ENCODE data around the gene STOX2. TPM values are rescaled to one million over a fixed set of nuclear protein-coding genes. Genes with fewer than 3 reads are reported as not detected.

STOX2 gene
- total RNA-seq, 1 donor: 1.5 TPM

GRCh38 chr4:183860731-183861130, 44.4 kb upstream of the STOX2 start:
- DNase-seq (ENCODE audit: low read depth): no peak
- TF ChIP-seq, protein P1, sequence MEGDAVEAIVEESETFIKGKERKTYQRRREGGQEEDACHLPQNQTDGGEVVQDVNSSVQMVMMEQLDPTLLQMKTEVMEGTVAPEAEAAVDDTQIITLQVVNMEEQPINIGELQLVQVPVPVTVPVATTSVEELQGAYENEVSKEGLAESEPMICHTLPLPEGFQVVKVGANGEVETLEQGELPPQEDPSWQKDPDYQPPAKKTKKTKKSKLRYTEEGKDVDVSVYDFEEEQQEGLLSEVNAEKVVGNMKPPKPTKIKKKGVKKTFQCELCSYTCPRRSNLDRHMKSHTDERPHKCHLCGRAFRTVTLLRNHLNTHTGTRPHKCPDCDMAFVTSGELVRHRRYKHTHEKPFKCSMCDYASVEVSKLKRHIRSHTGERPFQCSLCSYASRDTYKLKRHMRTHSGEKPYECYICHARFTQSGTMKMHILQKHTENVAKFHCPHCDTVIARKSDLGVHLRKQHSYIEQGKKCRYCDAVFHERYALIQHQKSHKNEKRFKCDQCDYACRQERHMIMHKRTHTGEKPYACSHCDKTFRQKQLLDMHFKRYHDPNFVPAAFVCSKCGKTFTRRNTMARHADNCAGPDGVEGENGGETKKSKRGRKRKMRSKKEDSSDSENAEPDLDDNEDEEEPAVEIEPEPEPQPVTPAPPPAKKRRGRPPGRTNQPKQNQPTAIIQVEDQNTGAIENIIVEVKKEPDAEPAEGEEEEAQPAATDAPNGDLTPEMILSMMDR (IDR thresholded peaks at IDR 0.05; ENCODE audit: insufficient read depth, low read length): no peak
- no peak overlapping the region for H3K4me3 ChIP-seq (ENCODE audit: low read depth, low read length)

GRCh38 chr4:183861426-183861825, 43.7 kb upstream of the STOX2 start:
- H3K4me3 ChIP-seq (ENCODE audit: low read depth, low read length): no peak overlapping the region
- no peak for DNase-seq (ENCODE audit: low read depth)
- TF ChIP-seq, protein P1 (IDR thresholded peaks at IDR 0.05; ENCODE audit: insufficient read depth, low read length): no peak

DNA sequence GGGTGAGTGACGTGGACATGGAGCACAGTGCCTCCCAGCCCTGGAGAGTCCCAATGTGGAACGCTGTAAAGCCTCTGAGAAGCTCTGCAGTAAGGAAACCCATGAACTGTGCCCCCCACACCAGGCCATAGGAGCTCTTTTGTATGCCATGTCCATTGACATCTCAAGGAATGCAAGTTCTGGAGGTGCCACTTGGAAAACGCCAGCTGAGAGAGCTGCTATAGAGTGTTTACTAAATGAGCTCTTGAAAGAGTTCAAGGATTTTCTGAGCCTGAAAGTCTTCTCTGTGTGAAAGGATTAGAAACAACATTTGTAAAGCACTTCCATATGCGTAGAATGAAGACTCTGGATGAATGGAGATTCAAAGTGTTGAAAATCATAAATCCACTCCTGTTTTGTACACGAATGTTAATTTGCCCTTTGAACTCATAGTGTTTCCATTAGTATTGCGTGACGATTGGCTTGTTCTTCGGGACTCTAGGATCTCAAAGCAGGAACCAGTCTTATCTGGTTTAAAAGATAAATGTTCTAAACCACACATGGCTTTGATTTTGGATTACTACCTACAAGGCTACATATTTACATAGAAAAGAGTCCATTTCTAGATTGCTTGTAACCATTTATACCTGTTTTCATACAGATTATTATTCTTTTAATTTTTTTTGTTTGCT, 41.8 kb upstream of the STOX2 start:
- no peak for DNase-seq (ENCODE audit: low read depth)
- no peak overlapping the region for H3K4me3 ChIP-seq (ENCODE audit: low read depth, low read length)
- TF ChIP-seq, protein P1 (IDR thresholded peaks at IDR 0.05; ENCODE audit: insufficient read depth, low read length): no peak

DNA sequence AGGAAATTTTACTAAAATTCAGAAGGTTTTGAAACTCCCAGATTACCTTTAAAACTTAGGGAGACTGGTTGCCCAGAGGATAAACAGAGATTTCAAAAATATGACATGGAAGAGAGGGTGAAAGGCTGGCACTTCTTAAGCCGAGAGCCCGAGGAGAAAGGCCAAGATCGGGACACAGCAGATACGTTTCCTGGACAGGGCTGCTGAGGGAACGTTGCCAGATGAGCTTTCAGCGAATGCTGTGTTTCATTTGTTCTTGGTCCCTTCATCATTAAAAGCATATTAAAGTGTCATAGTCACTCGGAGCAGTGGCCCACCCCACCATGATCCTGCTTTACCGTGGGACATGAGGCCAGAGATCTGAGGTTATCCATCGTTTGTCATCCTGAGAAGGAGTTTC, 37.9 kb upstream of the STOX2 start:
- no peak overlapping the region for H3K4me3 ChIP-seq (ENCODE audit: low read depth, low read length)
- TF ChIP-seq, protein P1 (IDR thresholded peaks at IDR 0.05; ENCODE audit: insufficient read depth, low read length): no peak
- no peak for DNase-seq (ENCODE audit: low read depth)

DNA sequence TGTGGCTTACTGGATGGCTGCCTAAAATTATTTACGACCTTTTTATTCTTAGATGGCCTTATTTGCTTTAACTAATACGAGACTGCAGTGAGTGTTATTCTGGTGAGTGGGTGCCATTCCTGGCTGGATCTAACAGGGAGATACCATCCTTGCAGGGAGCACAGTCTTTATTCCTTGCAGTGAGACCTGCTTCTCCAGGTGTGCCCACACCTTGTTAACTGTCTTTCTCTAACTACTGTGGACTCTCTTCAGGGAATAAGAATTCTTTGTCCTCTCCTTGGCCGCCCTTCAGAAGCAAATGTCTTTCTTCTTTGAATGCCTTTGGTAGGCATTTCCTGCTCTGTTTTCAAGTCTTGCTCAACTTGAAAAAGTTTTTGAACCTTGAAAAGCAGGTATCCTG, 34.1 kb upstream of the STOX2 start:
- TF ChIP-seq, protein P1 (IDR thresholded peaks at IDR 0.05; ENCODE audit: insufficient read depth, low read length): no peak
- DNase-seq (ENCODE audit: low read depth): no peak
- no peak overlapping the region for H3K4me3 ChIP-seq (ENCODE audit: low read depth, low read length)

DNA sequence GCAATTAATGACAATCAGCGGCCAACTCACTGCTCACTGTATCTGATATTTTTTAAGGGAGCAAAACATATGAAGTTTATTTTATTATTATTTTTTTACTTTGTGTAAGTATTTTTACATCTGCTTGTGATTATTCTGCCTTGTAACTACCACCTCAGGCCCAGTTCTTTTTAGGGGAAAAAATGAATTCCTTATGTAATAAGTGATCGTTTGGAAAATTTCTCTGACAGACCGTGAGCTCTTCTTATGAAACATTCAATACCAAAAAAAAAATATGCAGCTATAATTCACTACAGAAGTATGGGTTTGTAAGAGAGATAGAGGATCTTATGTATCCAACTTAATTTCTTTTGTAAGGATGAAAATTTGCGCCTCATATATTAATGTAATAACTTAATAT, 33.5 kb upstream of the STOX2 start:
- no peak for DNase-seq (ENCODE audit: low read depth)
- H3K4me3 ChIP-seq (ENCODE audit: low read depth, low read length): no peak overlapping the region
- TF ChIP-seq, protein P1 (IDR thresholded peaks at IDR 0.05; ENCODE audit: insufficient read depth, low read length): no peak

- TF ChIP-seq, protein P1 (IDR thresholded peaks at IDR 0.05; ENCODE audit: insufficient read depth, low read length): no peak
- H3K4me3 ChIP-seq (ENCODE audit: low read depth, low read length): no peak overlapping the region
- no peak for DNase-seq (ENCODE audit: low read depth)
These were observed 32.6 kb upstream of the STOX2 start for GRCh38 chr4:183872531-183872930.
